ENCODE measurements around the gene RBMS1.

RBMS1 gene, protein sequence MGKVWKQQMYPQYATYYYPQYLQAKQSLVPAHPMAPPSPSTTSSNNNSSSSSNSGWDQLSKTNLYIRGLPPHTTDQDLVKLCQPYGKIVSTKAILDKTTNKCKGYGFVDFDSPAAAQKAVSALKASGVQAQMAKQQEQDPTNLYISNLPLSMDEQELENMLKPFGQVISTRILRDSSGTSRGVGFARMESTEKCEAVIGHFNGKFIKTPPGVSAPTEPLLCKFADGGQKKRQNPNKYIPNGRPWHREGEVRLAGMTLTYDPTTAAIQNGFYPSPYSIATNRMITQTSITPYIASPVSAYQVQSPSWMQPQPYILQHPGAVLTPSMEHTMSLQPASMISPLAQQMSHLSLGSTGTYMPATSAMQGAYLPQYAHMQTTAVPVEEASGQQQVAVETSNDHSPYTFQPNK

DNA sequence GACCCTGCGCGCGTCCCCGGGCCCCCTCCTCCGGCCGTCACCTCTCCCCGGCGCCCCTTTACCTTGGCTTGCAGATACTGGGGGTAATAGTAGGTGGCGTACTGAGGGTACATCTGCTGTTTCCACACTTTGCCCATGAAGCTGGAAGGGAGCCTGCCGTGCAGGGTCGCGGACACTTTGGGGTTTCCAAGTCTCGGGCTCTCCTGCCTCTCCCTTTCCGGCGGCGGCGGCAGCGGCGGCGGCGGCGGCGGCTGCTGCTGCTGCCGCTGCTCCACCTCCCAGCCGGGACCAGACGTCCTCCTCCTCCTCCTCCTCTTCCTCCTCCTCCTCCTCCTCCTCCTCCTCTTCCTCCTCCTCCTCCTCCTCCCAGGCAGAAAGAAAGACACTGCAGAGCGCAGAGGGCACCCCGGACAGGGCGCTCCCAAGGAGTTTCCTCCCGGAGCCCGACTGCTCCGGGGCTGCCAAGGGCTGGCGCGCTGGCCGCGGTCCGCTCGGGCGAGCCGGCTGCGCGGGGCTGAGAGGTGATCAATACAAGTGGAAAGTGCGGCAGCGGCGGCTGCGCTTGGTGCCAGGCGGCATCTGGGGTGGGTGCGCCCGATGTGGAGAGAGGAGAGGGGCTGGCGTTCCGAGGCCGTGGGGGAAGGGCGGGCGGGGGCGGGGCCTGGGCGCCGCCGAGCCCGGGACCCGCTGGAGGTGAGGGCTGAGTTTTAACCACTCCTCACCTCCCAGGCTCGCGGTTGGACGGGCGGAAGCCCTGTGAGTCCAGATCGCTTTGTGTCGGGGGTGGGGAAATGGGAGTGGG, at the start of gene RBMS1:
Gene RBMS1, minus strand, starts transcription at position 581 of the 802 bp plus-strand sequence. Its CDS starts 444 bp downstream, at position 137.
- DNase-seq = peak; percentile 72

DNA sequence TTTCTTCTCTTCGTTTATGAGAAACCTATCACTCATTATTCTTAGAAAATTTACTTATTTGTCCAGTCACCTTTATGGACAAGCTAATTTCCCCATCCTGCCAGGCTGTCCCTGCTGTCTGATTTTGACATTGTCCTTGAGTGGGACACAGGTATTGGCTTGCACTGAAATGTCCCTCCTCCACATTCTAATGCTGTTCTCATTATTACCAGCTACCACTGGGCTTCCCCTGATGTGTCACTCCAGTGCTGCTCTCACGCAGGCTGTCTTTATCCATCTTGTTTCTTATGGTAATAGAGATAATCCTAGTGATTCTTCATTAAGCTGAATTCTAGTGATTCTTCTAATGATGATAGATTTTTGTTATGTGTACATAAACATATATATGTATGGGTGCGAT, 48.1 kb upstream of the RBMS1 start:
- no peak for DNase-seq

DNA sequence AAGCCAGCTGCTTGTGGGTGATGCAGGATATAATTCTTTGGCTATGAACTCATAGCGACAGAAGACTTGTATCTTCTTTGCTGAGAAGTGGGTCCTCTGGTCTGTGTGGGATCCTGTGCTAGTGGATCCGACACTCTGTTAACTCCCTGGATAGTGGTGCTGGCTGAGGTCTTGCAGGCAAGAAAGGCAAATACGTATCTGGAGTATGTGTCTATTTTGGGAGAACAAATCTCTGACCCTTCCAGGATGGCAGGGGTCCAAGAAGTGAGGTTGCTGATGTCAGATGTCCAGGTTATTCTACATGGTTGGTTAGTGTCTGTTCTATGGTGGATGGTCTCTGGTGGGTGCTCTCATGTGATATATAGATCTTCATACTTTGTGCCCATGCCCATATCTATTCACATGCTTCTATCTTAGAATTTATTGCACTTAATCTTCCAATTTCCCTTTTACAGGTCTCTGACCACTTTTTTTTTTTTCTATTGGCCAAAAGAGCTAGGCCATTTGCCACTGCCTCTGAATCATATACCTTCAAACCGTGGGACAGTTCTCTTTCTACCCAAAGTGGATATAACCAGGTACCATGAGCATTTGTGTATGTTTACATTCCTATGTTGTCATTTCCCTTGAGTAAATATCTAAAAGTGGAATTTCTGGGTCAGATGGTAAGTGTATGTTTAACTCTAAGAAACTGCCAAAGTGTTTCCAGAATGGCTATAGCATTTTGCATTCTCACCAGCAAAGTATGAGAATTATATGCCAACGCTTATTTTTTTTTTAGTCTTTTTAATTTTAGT, 45.1 kb upstream of the RBMS1 start:
- no peak for DNase-seq

DNA sequence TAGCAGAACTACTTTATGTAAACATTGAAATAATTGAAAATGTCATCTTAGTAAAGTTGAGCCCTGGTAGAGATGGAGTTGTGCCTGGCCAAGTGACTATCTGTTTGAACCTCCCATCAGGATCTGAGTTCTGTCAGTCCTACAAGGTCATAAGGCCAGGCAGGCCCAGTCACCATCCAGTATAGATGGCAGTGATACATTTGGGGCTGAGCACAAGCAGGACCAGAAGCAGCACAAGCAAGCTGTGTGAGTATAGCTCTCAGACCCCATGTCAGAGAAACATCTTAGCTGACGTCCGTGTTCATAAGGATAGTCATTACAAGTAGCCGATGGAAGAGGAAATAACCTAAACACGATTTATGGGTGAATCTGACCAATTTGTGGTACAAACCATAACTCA, 44.5 kb upstream of the RBMS1 start:
- no peak for DNase-seq

DNA sequence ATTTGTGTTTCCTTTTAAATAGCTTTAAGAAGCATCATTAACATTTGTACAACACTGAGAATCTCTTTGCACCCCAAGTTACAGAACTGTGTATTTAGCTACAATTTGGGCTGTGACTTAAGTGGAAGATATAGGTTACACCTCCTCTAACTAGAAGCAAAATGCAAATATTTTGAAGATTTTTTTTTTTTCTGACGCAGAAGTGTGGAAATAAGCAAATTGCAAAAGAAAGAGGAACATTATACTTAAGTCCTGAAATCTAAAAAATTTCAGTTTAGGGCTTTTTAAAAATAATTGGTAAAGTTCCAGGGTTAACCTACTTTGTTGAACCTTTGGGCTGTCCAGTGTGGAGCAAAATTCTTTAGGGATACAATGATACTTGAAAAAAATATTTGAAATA, 41.4 kb upstream of the RBMS1 start:
- no peak for DNase-seq

DNA sequence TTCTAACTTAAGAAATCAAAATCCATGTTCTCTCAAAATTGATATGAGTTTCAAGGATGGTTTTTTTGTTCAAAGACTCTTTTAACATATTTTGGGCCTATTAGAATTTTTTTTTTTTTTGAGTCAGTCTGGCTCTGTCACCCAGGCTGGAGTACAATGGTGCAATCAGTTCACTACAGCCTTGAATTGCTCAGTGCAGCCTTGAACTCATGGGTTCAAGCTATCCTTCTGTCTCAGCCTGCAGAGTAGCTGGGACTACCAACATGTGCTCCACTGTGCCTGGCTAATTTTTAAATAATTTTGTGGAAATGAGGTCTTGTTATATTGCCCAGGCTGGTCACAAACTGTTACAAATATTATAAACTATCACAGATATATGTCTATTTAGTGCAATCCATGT, 40.6 kb upstream of the RBMS1 start:
- DNase-seq = no peak

DNA sequence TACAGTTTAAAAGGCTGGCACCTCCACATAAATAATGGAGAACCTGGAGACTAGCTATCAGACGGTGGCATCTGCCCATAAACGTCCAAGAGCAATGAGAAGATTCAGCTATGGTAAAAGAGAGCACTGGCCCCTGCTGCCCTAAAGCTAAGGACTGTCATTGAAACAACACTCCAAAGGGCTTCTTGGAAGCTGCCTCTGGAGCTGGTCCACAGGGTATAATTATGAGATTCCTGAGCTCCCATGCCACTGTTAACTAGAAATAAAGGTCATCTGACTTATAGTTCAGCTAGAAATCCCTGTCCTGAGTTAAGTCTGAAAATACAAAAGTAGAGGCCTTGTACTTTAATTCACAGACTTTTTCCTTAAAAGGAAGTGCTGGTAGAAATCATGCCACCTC, 39.9 kb upstream of the RBMS1 start:
- no peak for DNase-seq

DNA sequence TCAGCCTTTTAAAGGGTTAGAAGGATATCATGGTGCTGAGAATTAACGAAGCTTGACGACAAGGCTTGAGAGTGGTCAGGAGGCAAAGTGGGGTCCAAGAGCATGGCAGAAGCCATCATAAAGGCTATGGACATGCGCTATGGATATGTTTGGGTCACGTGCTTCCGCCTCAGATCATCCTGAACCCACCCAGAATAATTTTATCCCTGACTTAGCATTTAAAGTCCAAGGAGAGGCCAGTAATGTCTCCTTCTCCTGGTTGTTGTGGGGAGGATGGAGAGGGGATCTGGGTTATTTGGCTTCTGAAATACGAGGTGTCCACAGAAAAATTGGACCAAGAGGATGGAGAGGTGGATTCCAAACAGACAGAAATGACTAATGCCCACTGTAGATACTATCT, 38.8 kb upstream of the RBMS1 start:
- no peak for DNase-seq

DNA sequence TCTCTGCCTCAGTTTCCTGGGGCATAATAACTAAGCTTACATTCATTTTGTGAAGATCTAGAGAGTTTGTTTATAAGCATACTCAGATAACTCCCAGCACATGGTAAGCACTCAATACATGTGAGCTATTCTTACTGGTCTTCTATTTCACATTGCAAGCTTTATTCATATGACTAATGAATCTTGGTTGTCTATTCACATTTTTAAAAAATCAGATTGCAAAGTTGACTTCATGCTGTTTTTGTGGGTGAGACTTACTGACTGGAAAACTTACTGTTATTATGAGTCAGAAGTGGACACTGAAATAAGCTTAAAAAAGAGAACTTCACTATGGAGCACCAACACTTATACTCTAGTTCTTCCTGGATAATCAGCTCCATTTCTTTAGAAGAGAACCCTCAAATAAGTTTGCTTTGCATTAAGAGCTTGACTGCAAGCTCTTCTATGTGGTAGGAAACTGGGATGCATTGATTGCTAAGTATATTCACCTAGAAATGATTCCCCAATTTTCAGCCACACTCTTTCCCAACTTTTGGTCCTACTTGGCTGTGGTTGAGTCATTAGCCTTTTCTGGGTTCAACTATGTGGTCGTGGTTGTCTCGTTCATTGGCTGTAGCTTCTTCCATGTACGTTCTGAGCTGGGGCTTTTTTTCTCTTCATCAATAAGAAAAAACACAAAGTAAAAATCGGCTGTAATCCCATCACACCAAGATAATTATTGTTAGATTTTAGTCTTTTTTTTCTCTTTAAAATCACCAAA, 29.5 kb upstream of the RBMS1 start:
- DNase-seq = peak; percentile 69

DNA sequence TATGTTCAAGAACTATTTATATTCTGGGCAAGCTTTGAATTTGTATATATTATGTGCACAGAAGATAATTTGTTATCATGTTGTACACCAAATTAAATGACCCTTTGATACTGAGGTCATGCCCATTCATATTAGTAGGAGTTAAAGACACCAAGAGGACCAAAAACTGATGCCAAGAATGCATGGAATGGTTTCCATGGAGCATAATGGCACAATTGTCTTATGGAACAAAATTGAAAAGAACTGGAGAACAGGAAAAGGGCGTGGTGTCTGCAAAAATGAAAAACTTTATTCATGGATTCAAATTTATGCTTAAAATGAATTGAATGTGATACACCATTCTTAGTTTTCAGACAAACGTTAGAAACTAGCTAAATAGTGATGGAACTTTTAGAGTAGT, 24.1 kb upstream of the RBMS1 start:
- DNase-seq = no peak

DNA sequence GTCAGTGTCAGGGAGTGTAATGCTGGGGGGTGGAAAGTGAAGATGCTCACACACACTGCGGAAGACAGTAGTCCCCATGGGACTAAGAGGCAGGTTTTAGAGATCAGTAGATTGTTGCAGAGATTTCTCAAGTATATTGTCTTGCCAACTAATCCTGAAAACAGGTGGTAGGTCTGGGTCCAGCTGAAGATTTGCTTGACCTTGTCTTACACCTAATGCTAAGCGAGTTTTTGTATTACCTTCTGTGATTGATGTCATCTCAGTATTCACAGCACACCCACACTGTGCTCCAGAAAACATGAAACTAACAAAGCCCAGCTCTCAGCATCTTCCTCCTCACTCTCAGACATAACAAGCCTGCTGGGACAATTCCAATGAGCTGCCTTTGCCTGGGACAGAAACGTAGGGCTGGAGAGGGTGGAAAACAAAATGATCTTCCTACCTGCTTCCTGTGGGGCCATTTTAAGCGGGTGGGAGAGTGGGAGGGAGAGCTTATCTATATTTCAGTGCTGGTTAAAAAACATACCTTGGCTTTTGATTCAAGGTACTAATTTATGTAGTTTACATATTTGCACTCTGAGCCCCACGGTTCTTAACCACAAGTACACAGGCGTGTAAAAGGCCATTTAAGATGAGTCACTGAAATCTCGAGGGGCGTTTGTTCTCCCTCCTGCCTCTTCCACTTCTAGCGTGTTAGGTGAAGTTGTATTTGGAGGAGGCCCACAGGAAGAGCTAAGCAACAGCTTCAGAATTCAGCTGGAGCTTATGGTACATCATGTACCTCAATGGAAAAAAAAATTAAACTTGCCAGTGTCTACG, 23.1 kb upstream of the RBMS1 start:
- peak; percentile 50 for DNase-seq

DNA sequence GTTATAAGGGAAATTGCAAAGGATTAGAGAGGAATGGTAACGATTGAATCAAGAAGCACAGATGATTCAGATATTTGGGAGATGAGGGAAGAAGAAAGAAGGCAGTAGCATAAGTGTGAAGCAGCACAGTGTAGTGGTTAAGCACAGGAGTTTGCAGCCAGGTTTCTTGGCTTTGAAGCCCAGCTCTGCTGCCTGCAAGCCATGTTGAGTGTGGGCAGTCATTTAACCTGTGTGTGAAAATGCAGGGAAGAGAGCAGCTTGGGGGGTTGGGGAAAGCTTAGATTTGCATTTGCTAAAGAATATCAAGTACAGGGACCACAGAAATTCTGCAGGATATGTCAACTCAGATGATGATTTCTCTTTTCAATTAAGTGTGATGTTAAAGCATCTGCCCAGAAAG, 21.5 kb upstream of the RBMS1 start:
- DNase-seq = no peak

DNA sequence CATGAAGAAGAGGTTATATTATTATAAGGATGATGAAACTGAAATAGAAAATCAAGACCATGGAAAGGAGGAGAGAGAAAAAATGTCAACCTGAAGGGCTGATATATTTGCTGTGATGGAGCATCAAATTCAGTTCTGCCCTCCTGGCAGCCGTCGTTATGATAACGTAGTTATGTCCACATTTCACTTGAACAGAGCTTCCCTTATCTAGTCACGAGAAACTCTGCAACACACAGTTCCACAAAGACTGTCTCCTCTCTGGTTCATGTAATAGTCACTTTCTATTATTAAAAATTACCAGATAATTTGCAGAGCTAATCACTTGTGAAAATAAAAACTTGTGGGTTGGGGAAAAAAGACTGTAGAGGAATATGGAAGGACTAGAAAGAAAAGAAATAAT, 19.5 kb upstream of the RBMS1 start:
- DNase-seq = no peak

DNA sequence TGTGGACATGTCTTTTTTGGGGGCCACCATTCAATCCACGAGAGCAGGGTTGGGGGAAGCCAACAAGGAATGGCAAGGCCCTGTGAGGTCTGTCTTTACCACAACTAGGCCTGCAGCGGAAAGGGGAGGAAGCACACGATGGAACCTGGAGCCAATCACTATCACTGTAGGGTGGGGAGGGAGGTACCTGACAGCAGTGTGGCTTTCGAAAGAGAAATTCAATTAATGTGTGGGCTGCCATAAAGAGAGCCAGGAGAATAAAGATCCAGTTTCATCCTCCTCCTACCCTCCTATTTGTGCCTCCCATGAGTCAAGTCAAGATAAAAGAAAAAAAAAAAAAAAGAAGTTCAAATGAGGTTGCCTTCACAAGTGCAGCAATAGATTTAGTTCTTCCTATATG, 18.9 kb upstream of the RBMS1 start:
- DNase-seq = no peak

DNA sequence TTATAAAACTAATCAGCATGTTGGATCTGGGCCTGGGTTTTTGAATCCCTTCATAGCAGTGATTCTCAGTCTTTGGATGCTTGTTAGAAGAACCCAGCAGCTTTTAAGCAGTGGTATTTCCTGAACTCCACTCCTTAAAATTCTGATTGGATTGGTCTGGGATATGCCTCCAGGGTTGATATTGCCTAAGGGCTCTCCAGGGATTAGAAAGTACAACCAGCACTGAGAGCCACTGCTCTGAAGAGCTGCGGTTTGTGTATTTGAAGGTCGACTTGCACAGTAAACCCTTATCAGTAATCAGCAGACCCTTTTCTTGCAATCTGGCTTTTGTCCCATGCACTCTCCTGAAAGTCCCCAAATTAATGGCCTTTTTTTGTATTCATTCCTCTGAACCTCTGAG, 17.0 kb upstream of the RBMS1 start:
- DNase-seq = peak; percentile 35

DNA sequence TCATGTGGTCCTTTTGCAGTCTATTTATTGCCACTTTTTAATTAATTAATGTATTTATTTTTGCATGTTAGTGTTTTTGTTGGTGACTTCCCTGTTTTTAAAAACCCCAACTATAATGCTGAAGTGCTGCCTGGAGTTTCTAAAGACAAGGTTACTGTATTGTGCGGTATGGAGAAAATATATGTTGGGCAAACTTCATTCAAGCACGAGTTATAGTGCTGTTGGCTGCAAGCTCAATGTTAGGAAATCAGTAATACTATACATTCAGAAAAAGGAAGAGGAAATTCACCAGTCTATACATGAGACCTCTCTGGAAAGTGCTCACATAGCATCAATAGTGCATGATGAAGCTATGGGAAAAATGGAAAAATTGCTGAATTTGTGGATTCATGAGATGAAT, 15.4 kb upstream of the RBMS1 start:
- DNase-seq = no peak

DNA sequence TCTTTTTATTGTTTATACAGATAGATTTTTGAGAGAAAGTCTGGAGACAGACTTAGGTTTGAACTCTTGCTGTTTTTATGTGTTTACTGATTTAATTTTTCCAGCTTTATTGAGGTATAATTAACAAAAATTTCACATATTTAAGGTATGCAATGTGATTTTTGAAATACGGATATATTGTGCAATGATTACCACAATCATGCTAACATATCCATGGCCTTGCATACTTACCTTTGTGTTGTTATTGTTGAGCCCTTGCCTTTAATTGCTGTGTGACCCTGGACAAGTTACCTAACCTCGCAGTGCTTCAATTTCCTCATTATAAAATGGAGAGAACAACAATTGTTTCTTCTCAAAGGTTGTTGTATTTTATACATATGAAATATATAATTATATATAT, 13.9 kb upstream of the RBMS1 start:
- no peak for DNase-seq

DNA sequence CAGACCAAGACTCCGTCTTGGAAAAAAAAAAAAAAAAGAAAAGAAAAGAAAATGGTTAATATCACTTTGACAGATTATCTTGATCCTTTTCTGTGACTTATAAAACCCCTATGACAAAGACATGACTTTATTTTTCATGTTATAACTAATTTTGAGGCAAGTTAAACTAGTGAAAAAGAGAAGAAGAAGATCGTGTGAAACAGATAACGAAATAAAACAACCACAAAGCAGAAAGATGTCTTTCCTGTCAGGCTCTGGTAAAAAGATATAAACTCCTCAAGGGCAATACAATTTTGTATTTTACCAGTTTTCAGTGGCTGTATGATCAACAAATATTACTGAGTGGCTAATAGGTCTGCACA, 13.4 kb upstream of the RBMS1 start:
- DNase-seq = no peak

DNA sequence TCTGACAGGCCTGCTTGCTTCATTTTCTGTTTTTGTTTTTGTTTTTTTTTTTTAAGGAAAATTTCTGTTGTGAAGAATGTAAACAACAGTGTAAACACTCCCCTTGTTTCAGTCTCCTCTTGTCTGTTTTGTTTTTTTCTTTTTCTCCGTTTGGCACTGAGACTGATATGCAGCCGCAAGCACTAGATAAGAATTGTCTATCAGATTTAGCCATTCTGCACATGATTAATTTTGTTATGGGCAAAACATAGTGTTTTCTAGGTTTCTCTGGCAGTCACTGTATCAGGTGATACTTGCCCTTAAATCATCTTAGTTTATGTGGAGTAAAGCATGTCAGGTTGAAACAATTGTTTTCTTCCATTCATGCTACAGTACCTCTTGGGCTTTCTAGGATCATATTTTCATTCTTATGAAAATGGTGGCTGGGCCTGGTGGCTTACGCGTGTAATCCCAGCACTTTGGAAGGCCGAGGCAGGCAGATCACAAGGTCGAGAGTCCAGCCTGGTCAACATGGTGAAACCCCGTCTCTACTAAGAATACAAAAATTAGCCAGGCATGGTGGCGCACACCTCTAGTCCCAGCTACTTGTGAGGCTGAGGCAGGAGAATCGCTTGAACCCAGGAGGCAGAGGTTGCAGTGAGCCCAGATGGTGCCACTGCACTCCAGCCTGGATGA, 12.9 kb upstream of the RBMS1 start:
- DNase-seq = no peak

DNA sequence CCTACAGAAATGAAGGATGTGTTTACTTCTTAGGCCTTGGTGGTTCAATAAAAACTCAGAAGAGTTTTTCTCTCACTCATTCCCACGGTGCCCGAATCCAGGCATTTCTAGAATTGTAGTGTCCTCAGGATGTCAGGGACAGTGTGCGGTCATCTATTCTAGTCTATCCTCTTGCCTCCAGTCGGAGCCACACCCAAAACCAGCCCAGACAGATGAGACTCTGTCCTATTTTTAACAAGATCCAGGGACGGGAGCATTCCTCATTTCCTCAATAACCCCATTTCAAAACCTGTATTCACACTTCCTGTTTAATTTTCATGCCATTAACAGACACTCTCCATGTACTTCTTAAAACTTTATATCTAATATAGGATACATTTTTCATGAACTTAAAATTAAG, 11.6 kb upstream of the RBMS1 start:
- DNase-seq = no peak

DNA sequence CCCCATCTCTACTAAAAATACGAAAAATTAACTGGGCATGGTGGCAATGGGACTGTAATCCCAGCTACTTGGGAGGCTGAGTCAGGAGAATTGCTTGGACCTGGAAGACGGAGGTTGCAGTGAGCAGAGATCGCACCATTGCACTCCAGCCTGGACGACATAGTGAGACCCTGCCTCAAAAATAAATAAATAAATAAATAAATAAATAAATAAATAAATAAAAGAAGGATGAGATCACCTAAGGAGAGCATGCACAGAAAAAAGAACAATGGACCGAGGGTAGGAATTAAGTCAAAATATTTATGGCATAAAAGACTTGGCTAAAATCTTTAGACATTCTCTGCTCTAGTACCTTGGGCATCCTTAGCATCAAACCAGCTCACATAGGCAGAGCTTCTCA, 8.9 kb upstream of the RBMS1 start:
- no peak for DNase-seq

All from fibroblast of upper back skin (primary cell).